Measurements from ENCODE around the gene DIS3L2.

Gene DIS3L2

GRCh38 chr2:231935815-231936214, 25.7 kb upstream of the DIS3L2 start:
- no peak overlapping the region for H3K27ac ChIP-seq
- no peak for TF ChIP-seq CTCF (IDR thresholded peaks at IDR 0.05)
- no peak for TF ChIP-seq ZFX (IDR thresholded peaks at IDR 0.05; ENCODE audit: borderline replicate concordance)

DNA sequence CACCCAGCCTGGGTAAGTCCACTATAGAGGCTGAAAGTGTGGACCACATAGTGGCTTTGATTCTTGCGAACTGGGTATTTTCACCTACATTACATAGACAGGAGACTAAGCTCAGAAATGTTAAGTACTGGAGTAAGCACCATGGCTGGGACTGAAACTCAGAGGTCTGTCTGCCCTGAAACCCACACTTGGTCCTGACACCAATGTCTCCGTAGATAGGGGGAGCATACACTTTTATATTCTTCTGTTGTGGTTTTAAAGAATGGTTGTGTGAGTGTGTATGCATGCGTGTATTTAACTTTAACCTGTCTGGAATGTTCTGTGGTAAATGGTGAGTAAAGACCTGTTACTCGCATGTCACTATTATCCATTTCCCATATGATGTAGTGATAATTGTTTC, 25.0 kb upstream of the DIS3L2 start:
- no peak for TF ChIP-seq ZFX (IDR thresholded peaks at IDR 0.05; ENCODE audit: borderline replicate concordance)
- TF ChIP-seq CTCF (IDR thresholded peaks at IDR 0.05) = no peak
- no peak overlapping the region for H3K27ac ChIP-seq

DNA sequence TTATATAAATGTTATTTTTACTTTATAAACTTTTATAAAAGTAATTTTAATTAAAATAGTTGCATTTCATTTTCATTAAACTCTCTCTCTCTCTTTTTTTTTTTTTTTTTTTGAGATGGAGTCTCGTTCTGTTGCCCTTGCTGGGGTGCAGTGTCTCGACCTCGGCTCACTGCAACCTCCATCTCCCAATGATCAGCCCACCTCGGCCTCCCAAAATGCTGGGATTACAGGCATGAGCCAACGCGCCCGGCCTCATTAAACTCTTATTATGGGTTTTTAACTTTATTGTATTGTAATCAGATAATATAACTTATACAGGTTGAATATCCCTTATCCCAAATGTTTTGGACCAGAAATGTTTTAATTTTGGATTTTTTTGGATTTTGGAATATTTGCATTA, 24.5 kb upstream of the DIS3L2 start:
- no peak for TF ChIP-seq CTCF (IDR thresholded peaks at IDR 0.05)
- no peak overlapping the region for H3K27ac ChIP-seq

DNA sequence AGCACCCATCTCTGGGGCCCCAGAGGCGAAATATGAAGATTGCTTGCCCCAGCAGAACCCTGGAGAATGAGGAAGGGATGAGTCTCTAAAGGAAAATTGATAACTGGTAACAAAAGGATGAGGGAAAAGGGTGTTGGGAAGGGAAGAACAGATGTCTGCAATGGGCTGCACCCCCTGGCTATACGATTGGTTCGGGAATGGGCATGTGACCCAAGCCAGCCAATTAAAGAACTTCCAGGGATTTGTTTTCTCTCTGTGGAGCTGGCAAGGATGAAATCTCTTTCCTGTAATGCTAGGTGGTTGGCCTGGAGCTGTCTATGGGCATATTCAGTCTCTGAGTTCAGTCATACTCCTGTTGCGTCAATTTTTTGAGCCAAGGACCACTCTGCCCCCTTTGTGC, 22.5 kb upstream of the DIS3L2 start:
- no peak overlapping the region for H3K27ac ChIP-seq
- TF ChIP-seq ZFX (IDR thresholded peaks at IDR 0.05; ENCODE audit: borderline replicate concordance) (no peak), CTCF (IDR thresholded peaks at IDR 0.05) (no peak)

- no peak overlapping the region for H3K27ac ChIP-seq
- TF ChIP-seq ZFX (IDR thresholded peaks at IDR 0.05; ENCODE audit: borderline replicate concordance) (no peak), CTCF (IDR thresholded peaks at IDR 0.05) (no peak)
Measured at GRCh38 chr2:231940795-231941194, 20.7 kb upstream of the DIS3L2 start.

DNA sequence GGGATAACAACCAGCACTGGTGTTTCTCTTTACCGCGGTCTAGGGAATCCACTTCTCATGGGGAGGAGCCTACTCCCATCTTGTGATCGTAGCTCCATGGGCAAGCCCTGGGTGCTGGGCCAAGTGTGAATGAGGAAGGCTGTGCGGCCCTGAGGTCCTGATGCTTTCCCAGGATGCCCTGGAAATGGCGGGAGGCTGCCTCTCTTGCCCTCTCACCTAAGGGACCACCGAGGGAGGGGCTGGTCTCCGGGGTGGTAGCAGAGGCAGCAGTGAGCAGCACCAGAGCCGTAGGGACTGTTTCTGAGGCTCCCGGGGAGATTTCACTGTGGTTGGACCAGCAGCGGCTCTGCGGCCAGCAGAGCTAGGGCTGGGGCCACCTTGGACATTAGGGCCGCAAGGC, 19.8 kb upstream of the DIS3L2 start:
- TF ChIP-seq CTCF (IDR thresholded peaks at IDR 0.05) (no peak), ZFX (IDR thresholded peaks at IDR 0.05; ENCODE audit: borderline replicate concordance) (no peak)
- no peak overlapping the region for H3K27ac ChIP-seq

- no peak for TF ChIP-seq ZFX (IDR thresholded peaks at IDR 0.05; ENCODE audit: borderline replicate concordance)
- no peak for TF ChIP-seq CTCF (IDR thresholded peaks at IDR 0.05)
- no peak overlapping the region for H3K27ac ChIP-seq
Measured at GRCh38 chr2:231942180-231942579, 19.3 kb upstream of the DIS3L2 start.
